IgD-negative memory B cell (primary cell): ENCODE results near the gene PDIA2. TPM values are rescaled to one million over a fixed set of nuclear protein-coding genes. Genes with fewer than 3 reads are reported as not detected.

Source experiments
- H3K27ac Mint-ChIP-seq, 3 donors: one replicate each; pipeline ENCODE4 v1.8.0; 2020 to 2022; ENCODE audit warnings: mild to moderate bottlenecking in 3 of 3, mixed read lengths in 3 of 3, moderate library complexity in 1 of 3
- H3K27me3 Mint-ChIP-seq: one replicate; pipeline ENCODE4 v1.8.0; 2021; ENCODE audit warnings: mixed read lengths
- H3K36me3 Mint-ChIP-seq: one replicate; pipeline ENCODE4 v1.8.0; 2020; ENCODE audit warnings: mild to moderate bottlenecking, mixed read lengths
- H3K4me1 Mint-ChIP-seq, 3 donors: one replicate each; pipeline ENCODE4 v1.8.0; 2020 to 2022; ENCODE audit warnings: mixed read lengths in 3 of 3, mild to moderate bottlenecking in 1 of 3
- H3K4me3 Mint-ChIP-seq, 4 donors: one replicate each; pipeline ENCODE4 v1.8.0; 2020 to 2022; ENCODE audit warnings: mild to moderate bottlenecking in 4 of 4, mixed read lengths in 4 of 4, moderate library complexity in 3 of 4
- H3K9me3 Mint-ChIP-seq, 3 donors: one replicate each; pipeline ENCODE4 v1.8.0; 2020 to 2021; ENCODE audit warnings: mixed read lengths in 3 of 3, mild to moderate bottlenecking in 1 of 3
- polyA plus RNA-seq: library from polyadenylated mRNA; unstranded; fragments of 300-500 nt; fragmentation: Illumina TruSeq; gene quantifications from one replicate; pipeline ENCODE4 v1.2.3, GENCODE V29; 2021

PDIA2 gene
- polyA plus RNA-seq, 1 donor from 2014 or later, result not detected

- no peaks in the 10 kb centered on the region for H3K4me1 Mint-ChIP-seq
- H3K36me3 Mint-ChIP-seq, result no peaks in the 10 kb centered on the region
- H3K27ac Mint-ChIP-seq, result no peak overlapping the region
- no peaks in the 10 kb centered on the region for H3K9me3 Mint-ChIP-seq
- H3K27me3 Mint-ChIP-seq, result no peaks in the 10 kb centered on the region
- H3K4me3 Mint-ChIP-seq, result no peak overlapping the region
Measured at GRCh38 chr16:296276-296675, 13.3 kb downstream of the PDIA2 start.

GRCh38 chr16:296806-297510, 14.0 kb downstream of the PDIA2 start:
- H3K27ac Mint-ChIP-seq, result no peak overlapping the region
- H3K4me1 Mint-ChIP-seq, result no peaks in the 10 kb centered on the region
- H3K9me3 Mint-ChIP-seq, result no peaks in the 10 kb centered on the region
- no peaks in the 10 kb centered on the region for H3K36me3 Mint-ChIP-seq
- H3K4me3 Mint-ChIP-seq, result no peak overlapping the region
- no peaks in the 10 kb centered on the region for H3K27me3 Mint-ChIP-seq

- Mint-ChIP-seq H3K4me1 (no peaks in the 10 kb centered on the region), H3K9me3 (no peaks in the 10 kb centered on the region), H3K4me3 (no peak overlapping the region), H3K27me3 (no peaks in the 10 kb centered on the region), H3K36me3 (no peaks in the 10 kb centered on the region), H3K27ac (no peak overlapping the region)
Measured at GRCh38 chr16:297832-298231, 14.9 kb downstream of the PDIA2 start.

GRCh38 chr16:301235-301634, 18.3 kb downstream of the PDIA2 start:
- H3K4me1 Mint-ChIP-seq, result peaks cover 0 to 1% (median 0%) of the 10 kb centered on the region in 3 donors
- no peak overlapping the region for H3K27ac Mint-ChIP-seq
- H3K4me3 Mint-ChIP-seq, result no peak overlapping the region
- H3K9me3 Mint-ChIP-seq, result no peaks in the 10 kb centered on the region
- H3K36me3 Mint-ChIP-seq, result peaks cover 2% of the 10 kb centered on the region
- H3K27me3 Mint-ChIP-seq, result no peaks in the 10 kb centered on the region

- H3K27me3 Mint-ChIP-seq, result no peaks in the 10 kb centered on the region
- H3K27ac Mint-ChIP-seq, result no peak overlapping the region
- H3K36me3 Mint-ChIP-seq, result peaks cover 2% of the 10 kb centered on the region
Measured at GRCh38 chr16:301950-302349, 19.0 kb downstream of the PDIA2 start.

GRCh38 chr16:303760-304505, 21.0 kb downstream of the PDIA2 start:
- no peaks in the 10 kb centered on the region for H3K27me3 Mint-ChIP-seq
- H3K36me3 Mint-ChIP-seq, result peaks cover 2% of the 10 kb centered on the region
- no peak overlapping the region for H3K27ac Mint-ChIP-seq
- no peaks in the 10 kb centered on the region for H3K9me3 Mint-ChIP-seq
- H3K4me3 Mint-ChIP-seq, result peak overlapping the region in 1 of 4 donors; percentile 2
- H3K4me1 Mint-ChIP-seq, result peaks cover 4% of the 10 kb centered on the region in 3 donors

More at GRCh38 chr16:301950-302349, 19.0 kb downstream of the PDIA2 start:
- Mint-ChIP-seq H3K4me3 (no peak overlapping the region), H3K4me1 (peaks cover 0 to 1% (median 0%) of the 10 kb centered on the region in 3 donors), H3K9me3 (no peaks in the 10 kb centered on the region)

- H3K4me3 Mint-ChIP-seq, result no peak overlapping the region
- peak overlapping the region in 1 of 3 donors; percentile 77 for H3K27ac Mint-ChIP-seq
- H3K27me3 Mint-ChIP-seq, result no peaks in the 10 kb centered on the region
- H3K4me1 Mint-ChIP-seq, result peaks cover 7 to 10% (median 7%) of the 10 kb centered on the region in 3 donors
- peaks cover 4% of the 10 kb centered on the region for H3K36me3 Mint-ChIP-seq
- H3K9me3 Mint-ChIP-seq, result no peaks in the 10 kb centered on the region
Measured at GRCh38 chr16:305916-306626, 23.1 kb downstream of the PDIA2 start.

GRCh38 chr16:306911-307370, 24.0 kb downstream of the PDIA2 start:
- Mint-ChIP-seq H3K4me1 (peaks cover 7 to 10% (median 7%) of the 10 kb centered on the region in 3 donors), H3K27me3 (no peaks in the 10 kb centered on the region)

GRCh38 chr16:307691-308312, 24.8 kb downstream of the PDIA2 start:
- no peak overlapping the region for H3K27ac Mint-ChIP-seq
- H3K27me3 Mint-ChIP-seq, result no peaks in the 10 kb centered on the region
- no peaks in the 10 kb centered on the region for H3K9me3 Mint-ChIP-seq
- H3K4me3 Mint-ChIP-seq, result peak overlapping the region in 1 of 4 donors; percentile 31
- H3K4me1 Mint-ChIP-seq, result peaks cover 7 to 10% (median 8%) of the 10 kb centered on the region in 3 donors
- peaks cover 4% of the 10 kb centered on the region for H3K36me3 Mint-ChIP-seq

More at GRCh38 chr16:306911-307370, 24.0 kb downstream of the PDIA2 start:
- H3K27ac Mint-ChIP-seq, result peak overlapping the region in 1 of 3 donors; percentile 86
- peak overlapping the region in 1 of 4 donors; percentile 70 for H3K4me3 Mint-ChIP-seq
- no peaks in the 10 kb centered on the region for H3K9me3 Mint-ChIP-seq
- H3K36me3 Mint-ChIP-seq, result peaks cover 4% of the 10 kb centered on the region

- Mint-ChIP-seq H3K9me3 (no peaks in the 10 kb centered on the region), H3K4me1 (peaks cover 8 to 10% (median 10%) of the 10 kb centered on the region in 3 donors), H3K36me3 (peaks cover 2% of the 10 kb centered on the region), H3K27me3 (no peaks in the 10 kb centered on the region), H3K4me3 (peak overlapping the region in 2 of 4 donors; percentile 31 to 37), H3K27ac (peak overlapping the region in 1 of 3 donors; percentile 74)
Measured at GRCh38 chr16:309476-309875, 26.5 kb downstream of the PDIA2 start.

- Mint-ChIP-seq H3K9me3 (no peaks in the 10 kb centered on the region), H3K27ac (no peak overlapping the region), H3K27me3 (no peaks in the 10 kb centered on the region), H3K4me1 (peaks cover 10 to 12% (median 10%) of the 10 kb centered on the region in 3 donors), H3K36me3 (peaks cover 2% of the 10 kb centered on the region), H3K4me3 (no peak overlapping the region)
Measured at GRCh38 chr16:311725-312124, 28.8 kb downstream of the PDIA2 start.

- H3K36me3 Mint-ChIP-seq, result no peaks in the 10 kb centered on the region
- no peaks in the 10 kb centered on the region for H3K27me3 Mint-ChIP-seq
- peak overlapping the region in 1 of 3 donors; percentile 69 for H3K27ac Mint-ChIP-seq
- H3K4me1 Mint-ChIP-seq, result peaks cover 2 to 11% (median 5%) of the 10 kb centered on the region in 3 donors
- no peaks in the 10 kb centered on the region for H3K9me3 Mint-ChIP-seq
- H3K4me3 Mint-ChIP-seq, result peak overlapping the region in 1 of 4 donors; percentile 27
Measured at GRCh38 chr16:314351-314750, 31.4 kb downstream of the PDIA2 start.

GRCh38 chr16:314795-315299, 31.9 kb downstream of the PDIA2 start:
- peaks cover 4 to 12% (median 5%) of the 10 kb centered on the region in 3 donors for H3K4me1 Mint-ChIP-seq

GRCh38 chr16:316741-317464, 33.9 kb downstream of the PDIA2 start:
- Mint-ChIP-seq H3K9me3 (no peaks in the 10 kb centered on the region), H3K27me3 (no peaks in the 10 kb centered on the region), H3K36me3 (peaks cover 5% of the 10 kb centered on the region), H3K27ac (no peak overlapping the region), H3K4me1 (peaks cover 8 to 18% (median 9%) of the 10 kb centered on the region in 3 donors), H3K4me3 (no peak overlapping the region)

More at GRCh38 chr16:314795-315299, 31.9 kb downstream of the PDIA2 start:
- H3K4me3 Mint-ChIP-seq, result no peak overlapping the region
- H3K27me3 Mint-ChIP-seq, result no peaks in the 10 kb centered on the region
- peaks cover 2% of the 10 kb centered on the region for H3K36me3 Mint-ChIP-seq
- H3K27ac Mint-ChIP-seq, result no peak overlapping the region
- H3K9me3 Mint-ChIP-seq, result no peaks in the 10 kb centered on the region
